ENCODE results near the gene CNTF. TPM values are rescaled to one million over a fixed set of nuclear protein-coding genes. Genes with fewer than 3 reads are reported as not detected.
"Not testable (repeated sequence)": the region's sequence is repeated elsewhere in the genome, so short reads cannot be mapped to it uniquely, and the experiment has no call there.

Gene CNTF, protein sequence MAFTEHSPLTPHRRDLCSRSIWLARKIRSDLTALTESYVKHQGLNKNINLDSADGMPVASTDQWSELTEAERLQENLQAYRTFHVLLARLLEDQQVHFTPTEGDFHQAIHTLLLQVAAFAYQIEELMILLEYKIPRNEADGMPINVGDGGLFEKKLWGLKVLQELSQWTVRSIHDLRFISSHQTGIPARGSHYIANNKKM
- 1 to 10 TPM; 1.2 to 1.5 TPM for total RNA-seq
- long read RNA-seq, partial matches to known transcripts, result 0 of 1 reads
- long read RNA-seq, other reads (novel, unspliced or antisense), result 0 of 1 reads

- intact Hi-C loops (cut with DNase I), result loop anchor here in 1 of 2 donors (10.0 kb wide), 1 partner anchor 48 kb away; the partner anchor contains the start of genes LPXN and ZFP91
- no peak for DNase-seq
- ATAC-seq, result peak in 1 of 2 donors; percentile 24
Measured at GRCh38 chr11:58622344-58622743, at the start of gene CNTF. CNTF (plus strand) TSS chr11:58622665; CDS start chr11:58622753, 88 bp downstream.

DNA sequence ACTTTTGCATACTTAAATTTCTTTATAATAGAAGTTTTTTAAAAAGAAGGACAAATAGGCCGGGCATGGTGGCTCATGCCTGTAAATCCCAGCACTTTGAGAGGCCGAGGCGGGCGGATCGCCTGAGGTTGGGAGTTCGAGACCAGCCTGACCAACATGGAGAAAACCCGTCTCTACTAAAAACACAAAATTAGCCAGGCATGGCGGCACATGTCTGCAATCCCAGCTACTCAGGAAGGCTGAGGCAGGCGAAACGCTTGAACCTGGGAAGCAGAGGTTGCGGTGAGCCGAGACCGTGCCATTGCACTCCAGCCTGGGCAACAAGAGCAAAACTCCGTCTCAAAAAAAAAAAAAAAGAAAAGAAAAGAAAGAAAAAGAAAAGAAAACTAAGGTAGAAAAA, 49.6 kb upstream of the CNTF start:
- not testable (repeated sequence) for DNase-seq, ATAC-seq
- intact Hi-C loops (cut with DNase I), result loop anchor here in 1 of 2 donors (10.0 kb wide), 1 partner anchor 52 kb away; the partner anchor contains the start of gene CNTF

DNA sequence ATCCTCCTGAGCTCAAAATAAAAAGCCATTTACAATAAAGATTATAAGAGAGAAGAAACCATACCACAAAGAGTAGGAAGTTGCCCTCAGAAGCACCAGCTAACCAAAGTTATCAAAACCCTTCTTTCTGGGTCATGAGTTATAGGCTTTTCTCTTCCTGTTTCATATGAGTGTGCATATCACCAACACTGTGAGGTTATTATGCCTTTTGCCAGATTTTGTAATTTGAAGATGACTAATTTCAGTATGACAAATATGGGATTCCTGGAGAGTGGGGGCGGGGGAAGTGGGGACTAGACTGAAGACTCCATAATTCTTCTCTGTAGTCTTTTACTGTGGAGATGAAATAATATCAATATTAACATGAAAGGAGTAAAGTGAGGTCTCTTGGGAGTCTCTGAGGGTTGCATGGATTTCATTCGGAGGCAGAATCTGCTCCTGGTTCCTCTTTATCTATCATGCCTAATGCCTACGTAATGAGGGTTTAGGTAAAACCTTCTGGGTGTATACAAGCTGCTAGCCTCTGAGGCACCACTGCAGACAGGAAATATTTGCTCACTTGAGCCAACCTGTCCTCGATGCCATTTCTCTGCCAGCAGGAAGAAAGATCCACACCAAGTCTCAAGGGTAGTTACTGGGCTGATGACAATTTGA, 48.9 kb upstream of the CNTF start:
- DNase-seq (peak; percentile 73), ATAC-seq (peak in 1 of 2 donors; percentile 29)
- intact Hi-C loops (cut with DNase I), result loop anchor here in 1 of 2 donors (10.0 kb wide), 1 partner anchor 51 kb away; the partner anchor contains the start of gene CNTF

GRCh38 chr11:58574881-58575280, 47.6 kb upstream of the CNTF start:
- intact Hi-C loops (cut with DNase I), result loop anchor here (5.0 to 10.0 kb wide), 2 partner anchors 50 to 102 kb away; partner anchors contain the start of gene CNTF (in 1 of the 2)
- ATAC-seq (no peak), DNase-seq (no peak)

- ATAC-seq (no peak), DNase-seq (no peak)
- intact Hi-C loops (cut with DNase I), result loop anchor here (5.0 to 10.0 kb wide), 2 partner anchors 49 to 102 kb away; partner anchors contain the start of gene CNTF (in 1 of the 2)
Measured at GRCh38 chr11:58575377-58576020, 47.0 kb upstream of the CNTF start, which contains the start of gene LPXN. LPXN (minus strand) TSS chr11:58575856; CDS start chr11:58575772, 84 bp downstream.

DNA sequence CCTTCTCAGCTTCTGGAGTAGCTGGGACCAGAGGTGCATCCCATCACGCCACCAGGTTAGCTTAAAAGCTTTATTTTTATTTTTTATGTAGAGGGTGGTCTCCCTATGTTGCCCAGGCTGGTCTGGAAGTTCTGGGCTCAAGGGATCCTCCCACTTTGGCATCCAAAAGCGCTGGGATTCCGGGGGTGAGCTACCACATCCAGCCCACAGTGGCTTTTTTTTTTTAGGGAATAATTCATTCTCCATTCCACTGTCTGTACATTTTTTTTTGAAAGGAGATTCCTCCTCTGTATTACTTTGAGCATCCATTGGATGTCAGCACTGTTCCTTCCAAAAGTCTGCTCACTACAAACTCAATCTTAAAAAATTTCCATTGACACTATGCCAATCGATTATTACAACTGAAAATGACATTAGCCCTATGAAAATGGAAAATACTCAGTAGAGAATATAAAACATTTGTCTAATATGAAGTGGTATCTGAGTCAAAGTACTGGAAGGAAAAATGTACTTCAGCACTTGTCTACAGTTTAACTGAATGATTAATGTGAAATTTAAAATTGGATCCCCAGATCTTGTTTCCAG, 45.5 kb upstream of the CNTF start:
- DNase-seq (no peak), ATAC-seq (no peak)
- intact Hi-C loops (cut with DNase I), result loop anchor here (5.0 to 10.0 kb wide), 2 partner anchors 48 to 100 kb away; partner anchors contain the start of gene CNTF (in 1 of the 2)

- ATAC-seq, result no peak
- intact Hi-C loops (cut with DNase I), result loop anchor here (5.0 to 10.0 kb wide), 2 partner anchors 47 to 100 kb away; partner anchors contain the start of gene CNTF (in 1 of the 2)
- DNase-seq, result peak; percentile 60
Measured at GRCh38 chr11:58577555-58578135, 44.8 kb upstream of the CNTF start.

GRCh38 chr11:58578136-58578634, 44.3 kb upstream of the CNTF start:
- DNase-seq (peak; percentile 96), ATAC-seq (peak; percentile 77 to 82)
- intact Hi-C loops (cut with DNase I), result loop anchor here (5.0 to 10.0 kb wide), 2 partner anchors 47 to 99 kb away; partner anchors contain the start of gene CNTF (in 1 of the 2)

DNA sequence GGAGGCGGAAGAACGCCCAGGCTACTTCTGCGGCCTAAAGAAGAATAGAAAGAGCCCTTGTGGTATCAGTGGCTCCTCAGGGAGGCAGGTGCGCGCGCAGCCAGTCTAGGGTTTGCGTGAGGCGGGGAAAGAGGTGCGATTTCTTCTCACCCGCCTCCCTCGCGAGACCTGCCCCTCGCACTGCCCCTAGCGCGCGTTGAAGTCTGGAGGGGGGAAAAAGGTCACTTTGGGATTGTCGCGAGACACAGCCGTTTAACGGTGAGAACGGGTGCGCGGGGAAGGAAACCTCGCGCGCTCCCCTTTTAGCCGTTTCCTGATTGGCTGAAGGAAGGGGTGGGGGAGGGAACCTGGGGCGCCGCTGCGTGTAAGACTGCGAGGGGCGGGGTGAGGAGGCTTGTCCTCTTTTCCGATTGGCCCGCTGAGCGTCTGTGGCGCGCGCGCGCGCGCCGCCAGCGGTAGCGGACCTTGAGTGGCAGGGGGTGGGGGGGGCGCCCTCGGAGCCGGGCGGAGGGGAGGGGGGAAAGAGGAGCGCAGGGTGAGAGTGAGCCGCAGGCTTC, 43.8 kb upstream of the CNTF start, which contains the start of gene ZFP91:
TSS of gene ZFP91 (plus strand) at position 429 of the 557 bp plus-strand sequence. CDS start 219 bp downstream, outside the sequence.
- ATAC-seq, result peak; percentile 87 to 91
- DNase-seq, result peak; percentile 98

DNA sequence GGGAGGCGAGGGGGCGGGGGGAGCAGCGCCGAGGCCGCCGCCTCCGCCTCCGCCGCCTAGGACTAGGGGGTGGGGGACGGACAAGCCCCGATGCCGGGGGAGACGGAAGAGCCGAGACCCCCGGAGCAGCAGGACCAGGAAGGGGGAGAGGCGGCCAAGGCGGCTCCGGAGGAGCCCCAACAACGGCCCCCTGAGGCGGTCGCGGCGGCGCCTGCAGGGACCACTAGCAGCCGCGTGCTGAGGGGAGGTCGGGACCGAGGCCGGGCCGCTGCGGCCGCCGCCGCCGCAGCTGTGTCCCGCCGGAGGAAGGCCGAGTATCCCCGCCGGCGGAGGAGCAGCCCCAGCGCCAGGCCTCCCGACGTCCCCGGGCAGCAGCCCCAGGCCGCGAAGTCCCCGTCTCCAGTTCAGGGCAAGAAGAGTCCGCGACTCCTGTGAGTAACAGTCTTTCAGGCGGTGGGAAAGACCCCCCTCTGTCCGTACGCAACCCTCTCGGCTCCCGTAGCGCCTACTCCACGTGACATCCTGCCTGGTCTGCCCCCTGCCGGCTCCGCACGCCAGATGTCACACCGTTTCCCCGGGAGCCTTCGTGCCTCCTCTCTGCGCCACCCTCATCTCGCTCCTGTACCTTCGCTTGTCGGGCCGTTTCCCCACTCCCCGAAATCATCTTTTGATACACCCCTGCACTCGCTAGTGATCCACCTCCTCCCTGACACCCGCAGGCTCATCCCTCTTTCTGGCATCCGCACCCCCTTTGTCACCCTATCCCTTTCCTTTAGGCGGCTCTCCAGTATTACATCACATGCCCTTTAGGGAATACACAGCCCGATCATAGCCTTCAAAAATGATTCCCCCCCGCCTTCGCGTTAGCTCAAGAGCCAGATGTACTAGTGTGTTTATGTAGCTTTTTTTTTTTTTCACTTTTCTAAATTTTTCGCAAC, 43.0 kb upstream of the CNTF start:
- ATAC-seq, result peak; percentile 71 to 73
- intact Hi-C loops (cut with DNase I), result loop anchor here (5.0 to 10.0 kb wide), 4 partner anchors 38 to 565 kb away; partner anchors contain the start of genes CNTF (in 1 of the 2) and FAM111A (in 1 of the 2)

More for the DNA sequence above, 43.8 kb upstream of the CNTF start, which contains the start of gene ZFP91:
- intact Hi-C loops (cut with DNase I), result loop anchor here (5.0 to 10.0 kb wide), 2 partner anchors 46 to 99 kb away; partner anchors contain the start of gene CNTF (in 1 of the 2)

DNA sequence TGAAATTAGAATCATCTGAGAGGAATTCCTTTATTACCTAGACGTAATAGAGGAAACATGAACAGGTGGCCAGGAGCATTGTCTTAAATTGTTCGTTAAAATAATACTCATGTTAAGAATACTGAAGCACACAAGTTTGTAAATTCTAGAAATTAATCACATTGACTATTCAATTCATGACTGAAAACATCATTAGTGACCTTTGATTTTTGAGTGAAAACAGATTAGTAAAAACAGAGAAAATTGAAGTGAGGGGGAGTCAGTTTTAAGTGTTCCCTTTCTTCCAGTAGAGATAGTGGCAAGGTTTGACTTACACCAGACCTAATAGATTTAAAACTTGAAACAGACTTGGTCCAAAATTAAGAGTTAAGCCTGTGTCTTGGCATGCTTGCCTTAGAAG, 42.2 kb upstream of the CNTF start:
- no peak for DNase-seq
- intact Hi-C loops (cut with DNase I), result loop anchor here in 1 of 2 donors (5.0 to 10.0 kb wide), 2 partner anchors 37 to 564 kb away; partner anchors contain the start of gene FAM111A
- no peak for ATAC-seq

More for the DNA sequence above, 43.0 kb upstream of the CNTF start:
- DNase-seq, result peak; percentile 93

GRCh38 chr11:58582437-58582836, 40.0 kb upstream of the CNTF start:
- intact Hi-C loops (cut with DNase I), result loop anchor here in 1 of 2 donors (5.0 to 10.0 kb wide), 2 partner anchors 35 to 562 kb away; partner anchors contain the start of gene FAM111A
- DNase-seq (no peak), ATAC-seq (no peak)

DNA sequence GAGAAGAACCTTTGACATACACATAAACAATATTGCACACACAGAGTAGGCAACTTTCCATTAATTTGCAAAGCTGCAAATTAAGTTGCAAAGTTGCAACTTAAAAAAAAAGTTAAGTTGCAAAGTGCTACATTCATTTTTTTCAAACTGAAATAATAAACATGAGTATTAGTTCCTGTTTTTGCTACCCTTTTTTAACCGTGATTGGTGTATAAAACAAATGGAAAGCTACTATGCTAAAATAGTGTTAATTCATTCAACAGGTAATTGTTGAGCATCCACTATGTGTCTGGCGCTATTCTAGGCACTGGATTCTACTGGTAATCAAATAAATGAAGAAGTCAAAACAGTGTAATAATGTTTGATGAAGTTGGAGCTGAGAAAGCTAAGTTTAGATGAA, 35.5 kb upstream of the CNTF start:
- DNase-seq (no peak), ATAC-seq (no peak)
- intact Hi-C loops (cut with DNase I), result loop anchor here in 1 of 2 donors (10.0 kb wide), 1 partner anchor 558 kb away; the partner anchor contains the start of gene FAM111A

- intact Hi-C loops (cut with DNase I), result no loop called here
- ATAC-seq (no peak), DNase-seq (no peak)
Measured at GRCh38 chr11:58591659-58592058, 30.8 kb upstream of the CNTF start.

GRCh38 chr11:58592760-58593472, 29.5 kb upstream of the CNTF start:
- DNase-seq (no peak), ATAC-seq (no peak)
- intact Hi-C loops (cut with DNase I), result no loop called here

Measured in left cardiac atrium (tissue), 4 donors.